ENCODE measurements around the gene TTLL8. TPM values are rescaled to one million over a fixed set of nuclear protein-coding genes. Genes with fewer than 3 reads are reported as not detected.

Gene TTLL8
- total and polyA plus RNA-seq, 2 donors (not counting 3 experiments of a cell fraction or from before 2014, with no cell fraction given), result not detected

- dilution Hi-C loops (cut with MboI; ENCODE audit: extremely low pct_ligation_motif_present, low sequenced_read_pairs) (no loop called here), intact Hi-C loops (cut with micrococcal nuclease) (loop anchor here (5.0 kb wide), 1 partner anchor 38 kb away; no protein-coding TSS in a partner anchor)
- no TSS peak for BruUV-seq (replicated peaks)
- Histone ChIP-seq H3K9ac (replicated peaks; ENCODE audit: extremely low read depth, insufficient read depth, low read length) (no peak overlapping the region), H3K4me3 (replicated peaks in 1 of 3; ENCODE audit: insufficient read depth in 1 of 3, low read depth in 1 of 3, low read length in 3 of 3) (no peak overlapping the region), H3K79me2 (ENCODE audit: control insufficient read depth, insufficient read depth, low read length) (no peaks in the 10 kb centered on the region), H3K9me3 (replicated peaks; ENCODE audit: control insufficient read depth, insufficient read depth, low read length) (no peaks in the 10 kb centered on the region), H3K4me2 (ENCODE audit: insufficient read depth, low read length) (no peak overlapping the region), H3K27me3 (ENCODE audit: control insufficient read depth in 2 of 2, insufficient read depth in 2 of 2, low read length in 2 of 2) (no peaks in the 10 kb centered on the region), H2AFZ (ENCODE audit: low read depth, low read length) (no peak overlapping the region), H4K20me1 (replicated peaks; ENCODE audit: control insufficient read depth, extremely low read depth, insufficient read depth, low read length) (no peaks in the 10 kb centered on the region), H3K9me1 (replicated peaks; ENCODE audit: control insufficient read depth, extremely low read depth, insufficient read depth, low read length) (no peaks in the 10 kb centered on the region), H3K4me1 (ENCODE audit: control insufficient read depth, extremely low read depth, insufficient read depth, low read length) (no peaks in the 10 kb centered on the region), H3K27ac (ENCODE audit: insufficient read depth, low read depth, low read length) (no peak overlapping the region), H3K36me3 (ENCODE audit: control insufficient read depth in 2 of 2, extremely low read depth in 1 of 2, insufficient read depth in 2 of 2, low read length in 2 of 2) (no peaks in the 10 kb centered on the region)
- POLR2A ChIA-PET, result no interaction called here
- no peak for TF ChIP-seq MAX (IDR thresholded peaks at IDR 0.05; ENCODE audit: insufficient read depth, insufficient read length)
- TF ChIP-seq MYC (IDR thresholded peaks at IDR 0.05; ENCODE audit: low read depth, low read length), result no peak
- TF ChIP-seq, protein P1, sequence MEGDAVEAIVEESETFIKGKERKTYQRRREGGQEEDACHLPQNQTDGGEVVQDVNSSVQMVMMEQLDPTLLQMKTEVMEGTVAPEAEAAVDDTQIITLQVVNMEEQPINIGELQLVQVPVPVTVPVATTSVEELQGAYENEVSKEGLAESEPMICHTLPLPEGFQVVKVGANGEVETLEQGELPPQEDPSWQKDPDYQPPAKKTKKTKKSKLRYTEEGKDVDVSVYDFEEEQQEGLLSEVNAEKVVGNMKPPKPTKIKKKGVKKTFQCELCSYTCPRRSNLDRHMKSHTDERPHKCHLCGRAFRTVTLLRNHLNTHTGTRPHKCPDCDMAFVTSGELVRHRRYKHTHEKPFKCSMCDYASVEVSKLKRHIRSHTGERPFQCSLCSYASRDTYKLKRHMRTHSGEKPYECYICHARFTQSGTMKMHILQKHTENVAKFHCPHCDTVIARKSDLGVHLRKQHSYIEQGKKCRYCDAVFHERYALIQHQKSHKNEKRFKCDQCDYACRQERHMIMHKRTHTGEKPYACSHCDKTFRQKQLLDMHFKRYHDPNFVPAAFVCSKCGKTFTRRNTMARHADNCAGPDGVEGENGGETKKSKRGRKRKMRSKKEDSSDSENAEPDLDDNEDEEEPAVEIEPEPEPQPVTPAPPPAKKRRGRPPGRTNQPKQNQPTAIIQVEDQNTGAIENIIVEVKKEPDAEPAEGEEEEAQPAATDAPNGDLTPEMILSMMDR (IDR thresholded peaks at IDR 0.05; ENCODE audit: extremely low read depth in 1 of 2, insufficient read depth in 1 of 2, low read depth in 1 of 2, low read length in 2 of 2), result no peak
- TF ChIP-seq FOS (IDR thresholded peaks at IDR 0.05; ENCODE audit: borderline replicate concordance, insufficient read depth, low read length), result no peak
- no peak for TF ChIP-seq EZH2 (IDR thresholded peaks at IDR 0.05; ENCODE audit: borderline replicate concordance, low read depth, low read length, severe bottlenecking)
- TF ChIP-seq POLR2AphosphoS5 (IDR thresholded peaks at IDR 0.05; ENCODE audit: insufficient read depth, low read depth, low read length), result no peak
- no peak for TF ChIP-seq JUN (IDR thresholded peaks at IDR 0.05; ENCODE audit: borderline replicate concordance, insufficient read depth, insufficient read length, low read depth)
- TF ChIP-seq POLR2A (IDR thresholded peaks at IDR 0.05; ENCODE audit: low read depth, low read length), result no peak
- no peak for TF ChIP-seq GATA2 (IDR thresholded peaks at IDR 0.05; ENCODE audit: insufficient read depth, insufficient read length, low read depth, low read length)
- no peak for DNase-seq (ENCODE audit: low read depth, low spot score)
- CTCF ChIA-PET, result interaction anchor here (1.0 to 4.7 kb wide), 7 partner anchors 10 to 154 kb away, joined by 3 to 50 read pairs (median 4); no protein-coding TSS in a partner anchor
- FAIRE-seq, result no peak
Measured at GRCh38 chr22:49994361-49995040, 63.6 kb downstream of the TTLL8 start.
